Smooth muscle cell (in vitro differentiated cells): ENCODE results near the gene VASH2. TPM values are rescaled to one million over a fixed set of nuclear protein-coding genes. Genes with fewer than 3 reads are reported as not detected.

Source experiments
- DNase-seq: peaks from one replicate; lab custom pipeline; 2025; ENCODE audit not compliant: unreplicated experiment; lab: John Stamatoyannopoulos, UW
- H2AFZ ChIP-seq: fragments of 200-600 bp; sonication (generic); 2 replicates; pipeline ENCODE4 v1.6.0; 2016; ENCODE audit warnings: antibody characterized with exemption, low read depth, mild to moderate bottlenecking
- H3F3A ChIP-seq: fragments of 200-600 bp; sonication (generic); 2 replicates; pipeline ENCODE4 v1.6.0; 2017; ENCODE audit warnings: antibody characterized with exemption, low read depth
- H3K27ac ChIP-seq: fragments of 200-600 bp; sonication (generic); 2 replicates; pipeline ENCODE4 v1.5.1; 2016; ENCODE audit warnings: low read depth, mild to moderate bottlenecking
- H3K27me3 ChIP-seq: fragments of 200-600 bp; sonication (generic); 2 replicates; pipeline ENCODE4 v1.6.1; 2016; ENCODE audit warnings: low read depth, mild to moderate bottlenecking
- H3K36me3 ChIP-seq: fragments of 200-600 bp; sonication (generic); 2 replicates; pipeline ENCODE4 v1.5.1; 2016; ENCODE audit warnings: low read depth
- H3K4me1 ChIP-seq: fragments of 200-600 bp; sonication (generic); 2 replicates; pipeline ENCODE4 v1.5.1; 2016; ENCODE audit warnings: low read depth
- H3K4me2 ChIP-seq: fragments of 200-600 bp; sonication (generic); 2 replicates; pipeline ENCODE4 v1.6.0; 2016; ENCODE audit warnings: mild to moderate bottlenecking
- H3K4me3 ChIP-seq: fragments of 200-600 bp; sonication (generic); 2 replicates; pipeline ENCODE4 v1.5.1; 2016; ENCODE audit warnings: mild to moderate bottlenecking
- H3K79me2 ChIP-seq: fragments of 200-600 bp; sonication (generic); 2 replicates; pipeline ENCODE4 v1.6.0; 2016; ENCODE audit warnings: low read depth, mild to moderate bottlenecking
- H3K9ac ChIP-seq: fragments of 200-600 bp; sonication (generic); 2 replicates; pipeline ENCODE4 v1.6.0; 2016; ENCODE audit warnings: low read depth
- H3K9me3 ChIP-seq: fragments of 200-600 bp; sonication (generic); replicated peaks from 2 replicates; pipeline ENCODE4 v1.5.1; 2016; ENCODE audit warnings: low read depth
- H4K20me1 ChIP-seq: fragments of 200-600 bp; sonication (generic); 2 replicates; pipeline ENCODE4 v1.6.0; 2016; ENCODE audit warnings: low read depth
- CTCF ChIP-seq: fragments of 200-600 bp; sonication (generic); IDR thresholded peaks from 2 replicates; pipeline ENCODE4 v1.5.1; 2017; ENCODE audit warnings: borderline replicate concordance, mild to moderate bottlenecking, antibody characterized with exemption; ENCODE audit not compliant: insufficient read depth, poor library complexity, severe bottlenecking
- WGBS: methylation state at CpG from one replicate; pipeline ENCODE4 v1.1.7; 2016; ENCODE audit warnings: low lambda C conversion rate; 5-methylcytosine and 5-hydroxymethylcytosine counted together
- polyA plus RNA-seq: library from polyadenylated mRNA; unstranded; fragments of >200 nt; fragmentation: Nextera tagmentation; extraction: Ambion mirVana; gene quantifications from 2 replicates; pipeline ENCODE4 v1.2.1, GENCODE V29; 2016
- total RNA-seq: library from RNA; depleted of rRNA; stranded (reverse); fragments of >200 nt; gene quantifications from 2 replicates; pipeline ENCODE4 v1.2.3, GENCODE V29; 2014

The VASH2 gene
- total and polyA plus RNA-seq, 2 experiments from 2014 or later = 6.9 to 16.0 TPM

GRCh38 chr1:212917134-212917485 lies 33.2 kb upstream of the VASH2 start:
- 58% methylated on average over 9 of the region's 9 CpGs for WGBS
- Histone ChIP-seq H4K20me1 (no peaks in the 10 kb centered on the region), H3K4me2 (peak overlapping the region; percentile 67), H3K36me3 (no peaks in the 10 kb centered on the region), H3F3A (no peaks in the 10 kb centered on the region), H2AFZ (peak overlapping the region; percentile 73), H3K9ac (no peak overlapping the region), H3K4me3 (peak overlapping the region; percentile 1), H3K79me2 (no peaks in the 10 kb centered on the region), H3K27ac (peak overlapping the region; percentile 6), H3K4me1 (peaks cover 17% of the 10 kb centered on the region), H3K27me3 (no peaks in the 10 kb centered on the region), H3K9me3 (no peaks in the 10 kb centered on the region)
- DNase-seq = no peak
- TF ChIP-seq CTCF = no peak

- no peaks in the 10 kb centered on the region for H3K36me3 ChIP-seq
- H3K4me1 ChIP-seq = peaks cover 17% of the 10 kb centered on the region
- H3K9ac ChIP-seq = no peak overlapping the region
- TF ChIP-seq CTCF = no peak
- no peak overlapping the region for H3K4me2 ChIP-seq
- H3K4me3 ChIP-seq = no peak overlapping the region
- DNase-seq = no peak
- WGBS = 87% methylated on average over 5 of the region's 5 CpGs
- no peaks in the 10 kb centered on the region for H4K20me1 ChIP-seq
- no peaks in the 10 kb centered on the region for H3K9me3 ChIP-seq
- H3K27ac ChIP-seq = no peak overlapping the region
- no peaks in the 10 kb centered on the region for H3K79me2 ChIP-seq
- no peak overlapping the region for H2AFZ ChIP-seq
- no peaks in the 10 kb centered on the region for H3K27me3 ChIP-seq
- no peaks in the 10 kb centered on the region for H3F3A ChIP-seq
Measured at GRCh38 chr1:212917858-212918257, 32.5 kb upstream of the VASH2 start.

- peaks cover 17% of the 10 kb centered on the region for H3K4me1 ChIP-seq
- no peak overlapping the region for H2AFZ ChIP-seq
- no peaks in the 10 kb centered on the region for H3K36me3 ChIP-seq
- no peak for TF ChIP-seq CTCF
- H3K9ac ChIP-seq = no peak overlapping the region
- H3F3A ChIP-seq = no peaks in the 10 kb centered on the region
- no peaks in the 10 kb centered on the region for H3K9me3 ChIP-seq
- WGBS = 87% methylated on average over 2 of the region's 2 CpGs
- DNase-seq = no peak
- no peak overlapping the region for H3K4me3 ChIP-seq
- H3K4me2 ChIP-seq = no peak overlapping the region
- no peaks in the 10 kb centered on the region for H4K20me1 ChIP-seq
- no peaks in the 10 kb centered on the region for H3K79me2 ChIP-seq
- no peak overlapping the region for H3K27ac ChIP-seq
- H3K27me3 ChIP-seq = no peaks in the 10 kb centered on the region
Measured at GRCh38 chr1:212918824-212919223, 31.5 kb upstream of the VASH2 start.

GRCh38 chr1:212920246-212920645 lies 30.1 kb upstream of the VASH2 start:
- Histone ChIP-seq H3K27me3 (no peaks in the 10 kb centered on the region), H3K4me1 (peaks cover 13% of the 10 kb centered on the region), H3K9ac (no peak overlapping the region), H3K9me3 (no peaks in the 10 kb centered on the region), H3K79me2 (no peaks in the 10 kb centered on the region), H2AFZ (no peak overlapping the region), H4K20me1 (no peaks in the 10 kb centered on the region), H3K4me2 (no peak overlapping the region), H3K27ac (no peak overlapping the region), H3F3A (no peaks in the 10 kb centered on the region), H3K36me3 (no peaks in the 10 kb centered on the region), H3K4me3 (no peak overlapping the region)
- 89% methylated on average over 7 of the region's 7 CpGs for WGBS
- TF ChIP-seq CTCF = no peak
- no peak for DNase-seq
